Colonic mucosa (tissue), 4 donors: ENCODE data around the gene PPFIBP2. TPM values are rescaled to one million over a fixed set of nuclear protein-coding genes. Genes with fewer than 3 reads are reported as not detected.

ENCODE experiments used
- DNase-seq: peaks from one replicate; pipeline ENCODE4 v3.0.0-alpha.2; 2020
- H3K27ac ChIP-seq: fragments of 200-600 bp; one replicate; pipeline ENCODE4 v1.8.0; 2021
- H3K27me3 ChIP-seq: fragments of 200-600 bp; one replicate; pipeline ENCODE4 v1.8.0; 2021
- H3K36me3 ChIP-seq: fragments of 200-600 bp; one replicate; pipeline ENCODE4 v1.8.0; 2021
- H3K4me1 ChIP-seq: fragments of 200-600 bp; one replicate; pipeline ENCODE4 v1.8.0; 2021; ENCODE audit warnings: mild to moderate bottlenecking
- H3K4me3 ChIP-seq: fragments of 200-600 bp; one replicate; pipeline ENCODE4 v1.8.0; 2021
- H3K9ac ChIP-seq, 2 donors: one replicate each; pipeline ENCODE4 v1.7.0; 2013; ENCODE audit warnings: control low read depth in 2 of 2, low read depth in 2 of 2, low read length in 2 of 2
- H3K9me3 ChIP-seq: fragments of 200-600 bp; one replicate; pipeline ENCODE4 v1.8.0; 2021
- CTCF ChIP-seq: fragments of 200-600 bp; IDR thresholded peaks from one replicate; pipeline ENCODE4 v1.8.0; 2022; ENCODE audit warnings: antibody characterized with exemption, mild to moderate bottlenecking
- intact Hi-C: fragments of 100-400 bp; cut with DNase I; formaldehyde crosslinking; loops from one replicate; pipeline ENCODE4 v1.14.1; 2022
- total RNA-seq, 2 donors: library from RNA; stranded (reverse); fragmentation: NEBNext Ultra II Directional in 1 of 2; extraction: Animal tissue kit (Norgen Biotek cat#: 25700) in 1 of 2; gene quantifications; one replicate each; pipeline ENCODE4 v1.2.1, GENCODE V29; 2021
- donor health status: healthy.
- donor health status: DM: no; HTN: no; CAD: no.
- donor health status: DM: no; HTN: no; CAD: no.

The PPFIBP2 gene
- total RNA-seq, 2 donors from 2014 or later: 54.0 to 67.9 TPM

DNA sequence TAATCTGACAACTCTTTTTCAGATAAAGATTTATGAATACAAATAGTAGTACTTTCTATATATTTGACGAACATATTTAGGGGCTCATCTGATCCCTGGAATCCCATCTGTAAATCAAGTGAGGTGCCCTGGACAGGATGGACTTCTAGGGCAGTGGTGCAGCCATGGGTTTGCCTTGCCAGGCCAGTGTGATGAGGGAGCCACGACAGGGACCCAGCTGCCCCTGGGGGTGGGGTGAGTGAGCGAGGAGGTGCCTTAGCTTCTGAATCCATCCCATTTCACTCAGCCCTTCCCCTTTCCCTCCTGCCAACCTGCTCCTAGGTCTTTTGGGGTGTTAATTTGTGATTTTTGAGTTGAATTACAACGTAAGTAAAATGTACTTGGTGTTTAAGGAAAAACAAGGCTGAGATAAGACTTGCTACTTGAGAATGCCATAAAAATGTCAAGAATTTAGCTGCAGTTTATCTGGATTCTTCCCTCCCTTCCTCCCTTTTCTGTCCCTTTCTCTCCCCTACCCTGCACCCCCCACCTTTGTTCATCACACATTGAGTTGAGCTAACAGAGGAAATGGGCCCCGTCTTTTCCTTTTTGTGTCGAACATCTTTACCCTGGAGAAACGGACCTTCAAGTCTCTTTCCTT lies 60.8 kb downstream of the PPFIBP2 start:
- peak overlapping the region; percentile 72 for H3K27ac ChIP-seq
- no peak for TF ChIP-seq CTCF
- H3K9ac ChIP-seq: peak overlapping the region in 1 of 2 donors; percentile 91
- no peaks in the 10 kb centered on the region for H3K27me3 ChIP-seq
- H3K9me3 ChIP-seq: no peaks in the 10 kb centered on the region
- no peaks in the 10 kb centered on the region for H3K36me3 ChIP-seq
- H3K4me3 ChIP-seq: no peak overlapping the region
- H3K4me1 ChIP-seq: peaks cover 34% of the 10 kb centered on the region
- no peak for DNase-seq
- intact Hi-C loops: no loop called here

DNA sequence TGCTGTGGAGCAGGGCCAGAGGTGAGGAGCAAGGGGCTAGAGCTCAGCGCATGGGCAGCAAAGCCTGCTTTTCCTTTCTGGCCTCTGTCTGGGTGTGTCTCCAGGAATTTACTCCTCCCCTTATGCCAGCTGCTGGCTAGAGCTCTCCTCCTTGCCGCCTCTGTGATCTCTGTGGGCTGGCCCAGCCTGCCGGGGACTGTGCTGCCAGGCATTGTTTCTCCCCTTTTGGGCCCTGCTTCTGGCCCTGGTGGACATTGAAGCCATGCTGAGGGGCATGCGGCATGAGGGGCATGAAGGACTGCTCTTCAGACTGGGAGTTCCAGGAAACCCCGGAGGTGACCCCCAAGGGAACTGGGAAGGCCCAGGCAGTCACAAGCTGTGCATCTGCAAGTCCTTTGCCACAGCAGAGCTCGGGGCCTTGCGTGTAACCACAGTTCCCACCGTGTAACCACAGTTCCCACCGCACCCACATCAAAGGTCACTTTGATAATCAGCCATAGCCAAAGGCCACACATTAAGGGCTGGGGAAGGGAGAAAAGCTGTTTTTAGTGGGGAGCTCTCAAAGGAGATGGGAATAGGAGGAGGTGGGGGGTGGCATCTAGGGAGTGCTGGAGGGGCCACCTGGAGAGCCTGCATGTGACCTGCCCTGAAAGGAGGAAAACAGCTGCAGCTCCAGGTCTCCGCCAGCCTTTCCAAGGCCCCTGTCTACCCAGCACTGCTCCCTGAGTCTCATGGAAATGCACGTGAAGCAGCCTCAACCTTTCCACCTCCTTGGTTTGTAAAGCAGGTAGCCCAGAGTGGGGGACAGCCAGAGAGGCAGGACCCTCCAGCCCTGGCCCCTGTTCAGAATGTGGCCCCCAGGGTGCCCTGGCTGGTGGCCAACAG lies 62.3 kb downstream of the PPFIBP2 start:
- intact Hi-C loops: no loop called here
- H3K27me3 ChIP-seq: no peaks in the 10 kb centered on the region
- H3K27ac ChIP-seq: peak overlapping the region; percentile 72
- peak overlapping the region; percentile 14 for H3K4me3 ChIP-seq
- H3K9ac ChIP-seq: peak overlapping the region; percentile 48 to 91
- peak; percentile 83 for DNase-seq
- H3K9me3 ChIP-seq: no peaks in the 10 kb centered on the region
- H3K36me3 ChIP-seq: no peaks in the 10 kb centered on the region
- no peak for TF ChIP-seq CTCF
- H3K4me1 ChIP-seq: peaks cover 34% of the 10 kb centered on the region

DNA sequence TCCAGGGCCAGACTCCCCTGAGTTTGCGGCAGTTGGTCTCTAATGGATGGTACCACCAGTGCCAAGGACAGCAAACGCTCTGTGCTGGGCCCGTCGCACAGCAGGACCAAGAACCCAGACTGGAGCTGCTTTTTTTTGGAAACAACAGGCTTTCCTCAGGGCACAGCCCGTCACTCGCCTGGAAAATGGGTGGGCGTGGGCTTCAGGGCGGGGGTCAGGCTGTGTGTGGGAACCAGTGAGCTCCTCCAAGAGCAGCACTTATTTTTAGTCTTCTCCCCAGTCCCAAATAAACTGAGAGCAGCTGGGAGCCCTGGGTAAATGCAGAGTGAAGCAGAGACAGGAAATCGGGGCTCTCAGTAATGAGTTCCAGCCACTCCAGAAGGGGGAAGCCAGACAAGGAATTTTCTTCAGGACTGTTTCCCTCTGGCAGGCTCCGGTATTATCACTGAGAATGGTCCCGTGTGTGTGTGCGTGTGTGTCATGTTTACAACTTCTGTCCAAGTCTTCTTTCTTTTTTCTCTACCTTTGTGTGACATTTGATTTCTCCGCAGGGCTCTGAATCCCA lies 63.0 kb downstream of the PPFIBP2 start:
- DNase-seq: peak; percentile 31
- Histone ChIP-seq H3K4me3 (peak overlapping the region; percentile 14), H3K4me1 (peaks cover 34% of the 10 kb centered on the region), H3K9me3 (no peaks in the 10 kb centered on the region), H3K36me3 (no peaks in the 10 kb centered on the region), H3K27ac (peak overlapping the region; percentile 72), H3K9ac (peak overlapping the region; percentile 65 to 91), H3K27me3 (no peaks in the 10 kb centered on the region)
- intact Hi-C loops: no loop called here
- no peak for TF ChIP-seq CTCF

GRCh38 chr11:7577291-7578190 lies 63.7 kb downstream of the PPFIBP2 start:
- H3K27me3 ChIP-seq: no peaks in the 10 kb centered on the region
- peak overlapping the region; percentile 14 for H3K4me3 ChIP-seq
- H3K9ac ChIP-seq: peak overlapping the region; percentile 65 to 91
- H3K9me3 ChIP-seq: no peaks in the 10 kb centered on the region
- intact Hi-C loops: no loop called here
- peaks cover 26% of the 10 kb centered on the region for H3K4me1 ChIP-seq
- TF ChIP-seq CTCF: no peak
- H3K27ac ChIP-seq: peak overlapping the region; percentile 72
- peak; percentile 54 for DNase-seq
- H3K36me3 ChIP-seq: no peaks in the 10 kb centered on the region
